GM18858 (cell line): ENCODE data around the gene ERI3.

Source experiments
- ATAC-seq: cut with Tn5 transposase; IDR thresholded peaks from one replicate; pipeline ENCODE4 v1.9.1; 2021; ENCODE audit not compliant: unreplicated experiment

ERI3 gene

DNA sequence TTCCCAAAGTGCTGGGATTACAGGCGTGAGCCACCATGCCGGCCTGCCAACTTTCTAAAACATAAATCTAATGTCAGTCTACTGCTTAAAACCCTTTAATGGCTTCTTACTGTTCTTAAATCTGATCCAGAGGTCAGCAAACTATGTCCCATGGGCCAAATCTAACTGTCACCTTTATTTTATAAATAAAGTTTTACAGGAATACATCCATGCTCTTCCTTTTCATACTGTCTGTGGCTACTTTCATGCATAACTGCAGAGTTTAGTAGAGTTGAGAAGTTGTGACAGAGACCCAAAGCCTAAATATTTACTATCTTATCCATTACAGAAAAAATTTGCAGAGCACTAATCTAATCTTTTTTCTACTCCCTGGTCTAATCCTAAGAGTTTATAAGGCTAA lies 3.8 kb downstream of the ERI3 start:
- ATAC-seq, result no peak

DNA sequence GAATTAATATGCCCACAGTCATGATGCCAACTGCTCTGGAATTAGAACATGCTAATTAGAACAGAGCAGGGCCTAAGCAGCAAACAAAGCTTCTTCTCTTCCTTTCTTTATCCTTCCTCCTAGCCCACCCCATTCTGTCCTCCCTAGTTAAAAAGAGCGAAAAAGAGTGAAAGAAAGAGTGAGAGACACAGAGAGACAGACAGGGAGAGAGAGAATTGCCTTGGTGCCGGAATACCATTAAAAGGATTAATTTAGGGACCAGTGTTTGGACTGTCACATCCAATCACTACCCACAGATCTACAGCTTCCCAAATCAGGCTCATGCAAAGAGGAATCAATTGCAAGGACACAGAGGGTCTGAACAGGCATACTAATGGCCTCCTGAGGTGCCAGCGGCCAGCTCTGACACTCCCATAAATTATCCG lies 7.0 kb downstream of the ERI3 start:
- ATAC-seq, result no peak

DNA sequence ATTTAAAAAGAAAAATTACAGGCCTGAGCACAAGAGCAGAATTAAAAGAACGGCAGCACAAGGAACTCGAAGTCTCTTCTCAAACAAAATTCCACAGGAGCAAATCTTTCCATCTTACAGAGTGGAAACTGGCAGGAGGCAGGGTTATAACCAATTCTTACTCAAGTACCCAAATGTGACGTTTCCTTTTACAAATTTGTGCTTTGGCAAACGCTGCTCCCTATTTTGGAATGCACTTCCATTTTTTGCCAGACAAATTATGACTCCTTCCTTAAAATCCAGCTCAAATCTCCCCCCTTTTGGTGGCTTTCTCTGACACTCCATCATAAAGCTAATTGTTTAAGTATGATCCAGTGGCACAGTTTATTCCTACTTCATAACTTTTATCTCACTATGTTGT lies 7.8 kb downstream of the ERI3 start:
- ATAC-seq, result no peak

GRCh38 chr1:44346878-44347277 lies 8.2 kb downstream of the ERI3 start:
- no peak for ATAC-seq

GRCh38 chr1:44346184-44346583 lies 8.9 kb downstream of the ERI3 start:
- ATAC-seq, result no peak

GRCh38 chr1:44345187-44345775 lies 9.8 kb downstream of the ERI3 start:
- ATAC-seq, result no peak

DNA sequence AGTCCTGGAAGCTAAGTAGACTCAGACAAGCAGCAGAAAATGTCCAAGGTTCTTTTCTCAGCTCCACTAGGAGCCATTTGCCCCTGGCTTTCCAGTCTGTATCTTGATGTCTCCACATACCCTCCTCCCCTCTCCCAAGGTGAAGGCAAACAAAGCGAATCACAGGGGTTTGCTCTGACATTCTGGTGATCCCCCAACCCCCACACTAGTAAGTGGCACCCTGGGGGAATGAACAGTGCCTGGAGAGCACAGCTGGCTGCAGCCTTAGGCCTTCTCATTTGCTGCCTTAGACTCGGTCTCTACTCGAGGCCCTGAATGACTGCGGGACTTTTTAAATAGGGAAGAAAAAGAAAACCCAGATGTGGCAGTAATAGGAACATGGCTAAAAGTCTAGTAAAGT lies 15.3 kb downstream of the ERI3 start:
- ATAC-seq, result no peak

DNA sequence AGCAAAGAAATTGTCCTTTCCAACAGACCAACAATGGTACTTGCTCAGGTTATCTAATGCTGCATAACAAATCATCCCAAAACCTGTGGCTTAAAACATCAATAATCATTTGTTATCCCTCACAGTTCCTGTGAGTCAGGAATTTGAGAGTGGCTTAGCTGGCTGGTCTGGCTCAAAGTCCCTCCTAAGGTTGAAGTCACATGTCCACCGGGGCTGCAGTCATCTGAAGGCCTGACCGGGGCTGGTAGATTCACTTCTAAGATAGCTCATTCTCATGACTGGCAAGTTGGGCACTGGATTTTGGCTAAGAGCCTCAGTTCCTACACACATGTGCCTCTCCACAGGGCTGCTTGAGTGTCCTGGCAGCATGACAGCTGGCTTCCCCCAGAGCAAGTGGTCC lies 16.9 kb downstream of the ERI3 start:
- ATAC-seq, result no peak

- no peak for ATAC-seq
Measured at GRCh38 chr1:44336668-44337067, 18.4 kb downstream of the ERI3 start.

GRCh38 chr1:44334968-44335367 lies 20.1 kb downstream of the ERI3 start:
- no peak for ATAC-seq

- ATAC-seq, result no peak
Measured at GRCh38 chr1:44333376-44333775, 21.7 kb downstream of the ERI3 start.

- ATAC-seq, result no peak
Measured at GRCh38 chr1:44332505-44332904, 22.6 kb downstream of the ERI3 start.

- ATAC-seq, result no peak
Measured at GRCh38 chr1:44330935-44331334, 24.1 kb downstream of the ERI3 start.

DNA sequence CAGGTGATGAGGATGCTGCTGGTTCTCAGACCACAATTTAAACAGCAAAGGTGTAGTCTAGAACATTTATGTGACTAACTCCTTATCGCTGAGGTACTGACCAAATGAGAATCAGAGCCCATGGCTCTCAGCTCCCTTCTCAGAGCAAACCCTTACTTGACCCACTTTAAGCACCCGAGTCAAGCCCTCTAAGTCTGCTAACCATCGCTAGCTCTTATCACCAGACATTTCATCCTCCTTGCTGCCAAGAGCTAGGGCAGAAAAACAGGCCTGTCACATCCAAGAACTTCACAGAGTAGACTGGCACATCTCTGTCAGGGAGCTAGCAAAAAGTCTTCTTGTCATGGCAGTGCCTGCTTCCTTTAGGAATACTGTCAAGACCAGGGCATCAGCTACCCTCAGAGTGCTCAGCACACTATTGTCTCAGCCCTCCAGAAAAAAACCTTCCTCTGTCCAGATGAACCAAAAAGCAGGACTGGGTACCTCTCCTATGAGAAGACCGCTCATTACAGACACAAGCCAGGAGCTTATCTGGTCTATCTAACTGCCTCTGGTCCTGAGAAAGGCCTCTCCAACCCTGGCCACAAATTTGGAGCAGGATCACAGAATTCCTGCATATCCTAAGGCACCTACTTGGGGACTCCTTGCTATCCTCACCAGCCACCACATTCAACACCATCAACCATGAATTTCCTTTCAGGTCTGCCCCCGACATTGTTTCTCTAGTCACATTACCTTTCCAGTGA lies 26.2 kb downstream of the ERI3 start:
- no peak for ATAC-seq

DNA sequence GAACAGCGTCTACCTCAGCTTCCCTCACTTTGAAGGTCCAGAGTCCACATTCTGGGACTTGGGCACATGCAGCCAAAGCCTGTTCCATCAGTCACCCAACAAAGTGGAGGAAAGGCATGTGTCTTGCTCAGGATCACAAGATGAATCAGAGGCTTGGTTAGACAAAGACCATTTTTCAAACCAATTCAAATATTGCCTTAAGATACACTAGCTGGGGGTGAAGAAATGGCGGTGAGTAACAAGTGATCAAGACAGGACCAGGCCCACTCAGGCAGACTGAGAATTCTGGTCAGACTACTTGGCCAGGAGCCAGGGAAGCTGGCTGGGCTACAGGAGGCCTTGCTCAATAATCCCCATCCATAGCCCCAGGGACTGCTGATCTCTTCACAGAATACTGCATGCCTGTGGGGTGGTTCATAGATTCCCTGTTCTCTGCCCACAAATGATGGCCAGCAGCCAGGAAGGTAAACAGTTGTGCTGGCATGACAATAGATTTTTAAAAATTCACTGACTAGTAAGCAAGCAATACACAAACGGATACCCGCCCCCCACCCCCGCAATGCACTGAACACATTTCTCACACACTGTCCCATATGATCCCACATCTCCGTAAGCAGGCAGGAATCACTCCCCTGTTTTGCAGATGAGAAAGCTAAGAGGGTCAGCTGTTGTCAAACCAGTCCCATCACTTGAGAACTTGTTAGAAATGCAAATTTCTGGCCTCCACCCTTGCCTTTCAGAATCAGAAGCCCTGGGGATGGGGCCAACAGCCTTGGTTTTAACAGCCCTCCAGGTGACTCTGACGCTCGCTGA lies 27.2 kb downstream of the ERI3 start:
- no peak for ATAC-seq

DNA sequence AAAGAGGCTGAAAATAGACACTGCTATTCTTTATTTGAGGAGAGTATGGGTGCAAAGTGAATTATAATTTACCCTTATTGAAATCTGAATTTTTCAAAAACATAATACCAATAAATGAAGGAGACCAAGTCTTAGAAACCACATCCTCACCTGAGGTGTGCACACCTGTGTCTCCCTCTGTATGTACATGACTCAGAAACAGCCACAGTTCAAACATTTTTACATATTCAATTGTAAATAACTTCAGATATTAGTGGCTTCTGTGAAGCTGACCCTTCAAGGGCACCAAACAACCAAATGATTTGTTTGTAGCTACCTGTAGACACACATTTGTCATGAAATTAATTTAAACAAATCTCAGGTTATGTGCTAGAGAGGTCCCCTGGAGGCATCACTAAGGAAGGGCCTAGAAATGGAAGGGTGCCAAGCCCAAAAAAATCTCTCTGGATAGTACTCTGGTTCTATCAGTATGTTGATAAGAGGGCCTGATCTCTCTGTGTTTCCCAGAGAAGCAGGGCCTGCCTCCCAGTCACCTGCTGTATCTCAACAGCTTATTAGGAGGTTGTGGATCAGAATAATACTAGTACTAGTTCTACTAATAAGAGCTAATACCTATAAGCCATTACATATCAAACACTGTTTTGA lies 28.1 kb downstream of the ERI3 start:
- no peak for ATAC-seq

- ATAC-seq, result no peak
Measured at GRCh38 chr1:44326024-44326701, 28.9 kb downstream of the ERI3 start.

DNA sequence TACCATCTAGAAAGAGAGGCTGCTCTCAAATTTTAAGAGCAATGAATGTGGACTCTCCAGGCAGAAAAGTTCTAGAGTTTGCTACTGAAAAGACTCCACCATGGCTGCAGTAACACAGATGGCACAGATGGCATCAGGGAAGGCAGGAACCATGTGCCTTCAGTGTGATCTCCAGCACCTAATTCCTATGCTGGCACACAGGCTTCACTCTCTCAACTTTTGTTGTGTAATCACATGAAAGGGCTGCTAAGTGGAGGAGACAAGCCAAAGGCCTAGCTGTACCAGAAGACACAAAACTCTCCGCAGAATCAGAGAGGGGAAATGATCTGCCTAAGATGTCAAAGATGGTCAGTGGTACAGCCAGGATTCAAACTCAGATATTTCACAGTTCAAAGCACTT lies 31.1 kb downstream of the ERI3 start:
- ATAC-seq, result no peak

GRCh38 chr1:44322367-44322766 lies 32.7 kb downstream of the ERI3 start:
- no peak for ATAC-seq

- ATAC-seq, result no peak
Measured at GRCh38 chr1:44321466-44321865, 33.6 kb downstream of the ERI3 start.
